GM18502 (cell line): ENCODE data around the gene NDRG4.
"Not testable (repeated sequence)": the region's sequence is repeated elsewhere in the genome, so short reads cannot be mapped to it uniquely, and the experiment has no call there.

ENCODE experiments used
- ATAC-seq: cut with Tn5 transposase; IDR thresholded peaks from one replicate; pipeline ENCODE4 v1.9.1; 2021; ENCODE audit warnings: mild to moderate bottlenecking; ENCODE audit not compliant: unreplicated experiment, poor library complexity

The NDRG4 gene

DNA sequence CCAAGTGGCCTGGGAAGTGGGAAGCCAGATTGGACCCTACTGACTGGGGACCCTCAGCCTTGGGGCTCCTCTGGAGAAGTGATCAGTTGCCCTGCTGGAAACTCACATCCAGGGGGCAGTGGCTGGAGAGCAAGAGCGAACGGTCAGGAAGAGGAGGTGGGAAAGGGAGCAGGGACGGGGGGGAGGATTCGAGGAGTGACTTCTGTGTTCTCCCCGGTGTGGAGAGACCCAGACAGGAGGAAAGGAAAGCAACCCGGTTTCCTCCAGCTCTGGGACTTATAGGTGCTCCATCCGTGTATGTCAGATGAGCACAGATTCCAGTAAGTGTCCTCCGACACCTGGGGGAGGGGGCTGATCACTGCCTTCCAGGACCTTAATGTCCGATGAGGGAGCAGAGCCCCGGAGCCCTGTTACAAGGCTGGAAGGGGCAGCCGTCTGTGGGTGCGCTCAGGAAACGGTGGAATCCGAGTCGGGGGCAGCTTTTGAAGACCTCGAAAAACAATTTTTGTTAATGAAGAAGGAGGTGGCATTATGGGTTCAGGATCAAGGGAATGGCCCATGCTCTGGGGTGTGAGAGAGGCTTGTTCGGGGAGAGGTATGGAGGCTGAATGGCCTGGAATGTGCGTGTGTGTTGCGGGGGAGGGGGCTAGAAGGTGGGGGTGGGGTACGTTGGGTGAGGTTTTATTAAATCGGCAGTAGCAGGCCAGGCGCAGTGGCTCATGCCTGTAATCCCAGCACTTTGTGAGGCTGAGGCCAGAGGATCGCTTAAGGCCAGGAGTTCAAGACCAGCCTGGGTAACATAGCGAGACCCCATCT lies 34.8 kb upstream of the NDRG4 start:
- no peak for ATAC-seq

DNA sequence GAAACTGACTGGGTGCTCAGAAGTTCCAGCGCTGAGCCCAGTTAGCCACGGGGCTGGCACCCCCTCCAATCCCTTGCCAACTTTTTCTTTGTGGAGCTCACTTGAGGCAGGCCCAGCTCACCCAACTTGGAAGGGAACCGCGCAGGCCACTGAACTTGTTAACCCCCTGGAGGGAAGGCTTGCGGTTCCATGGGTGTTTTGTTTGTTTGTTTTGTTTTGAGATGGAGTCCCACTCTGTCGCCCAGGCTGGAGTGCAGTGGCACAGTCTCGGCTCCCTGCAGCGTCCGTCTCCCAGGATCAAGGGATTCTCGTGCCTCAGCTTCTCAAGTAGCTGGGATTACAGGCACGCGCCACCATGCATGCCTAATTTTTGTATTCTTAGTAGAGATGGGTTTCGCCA lies 34.1 kb upstream of the NDRG4 start:
- ATAC-seq = no peak

DNA sequence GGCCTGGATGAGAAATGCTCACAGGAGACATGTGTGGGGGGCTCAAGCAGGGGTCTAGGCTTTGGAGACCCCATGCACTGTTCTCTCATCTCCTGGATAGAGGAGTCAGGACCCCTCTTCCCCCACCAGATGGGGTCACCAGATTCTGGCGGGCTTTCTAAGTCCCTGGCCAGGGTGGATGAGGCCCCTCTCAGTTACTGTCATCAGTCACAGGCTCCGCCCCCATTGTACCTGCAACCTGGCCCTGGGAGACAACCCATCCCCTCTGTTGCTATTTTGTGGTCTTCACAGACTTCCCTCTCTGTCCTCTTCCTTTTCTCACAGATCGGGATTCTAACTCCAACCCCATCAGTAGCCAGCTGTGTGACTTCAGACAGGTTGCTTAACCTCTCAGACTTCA lies 33.5 kb upstream of the NDRG4 start:
- ATAC-seq = no peak

DNA sequence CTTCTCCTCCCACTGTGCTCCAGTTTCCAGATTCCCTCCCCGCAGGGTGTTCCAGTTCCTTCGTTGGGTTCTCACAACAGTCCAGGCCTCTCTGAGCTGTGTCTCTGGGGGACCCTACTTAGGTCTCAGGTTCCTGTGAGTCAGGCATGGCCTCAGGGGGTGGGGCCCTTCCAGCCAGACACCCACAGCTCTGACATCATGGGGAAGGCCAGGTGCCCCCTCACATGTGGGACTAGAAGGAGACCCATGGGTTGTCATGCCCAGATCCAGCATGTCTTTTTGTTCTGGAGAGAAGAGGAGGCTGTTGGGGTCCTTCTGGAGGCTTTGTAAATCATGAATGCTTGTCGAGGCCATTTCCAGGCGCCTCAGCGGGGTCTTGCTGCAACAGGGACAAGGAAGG lies 32.0 kb upstream of the NDRG4 start:
- no peak for ATAC-seq

DNA sequence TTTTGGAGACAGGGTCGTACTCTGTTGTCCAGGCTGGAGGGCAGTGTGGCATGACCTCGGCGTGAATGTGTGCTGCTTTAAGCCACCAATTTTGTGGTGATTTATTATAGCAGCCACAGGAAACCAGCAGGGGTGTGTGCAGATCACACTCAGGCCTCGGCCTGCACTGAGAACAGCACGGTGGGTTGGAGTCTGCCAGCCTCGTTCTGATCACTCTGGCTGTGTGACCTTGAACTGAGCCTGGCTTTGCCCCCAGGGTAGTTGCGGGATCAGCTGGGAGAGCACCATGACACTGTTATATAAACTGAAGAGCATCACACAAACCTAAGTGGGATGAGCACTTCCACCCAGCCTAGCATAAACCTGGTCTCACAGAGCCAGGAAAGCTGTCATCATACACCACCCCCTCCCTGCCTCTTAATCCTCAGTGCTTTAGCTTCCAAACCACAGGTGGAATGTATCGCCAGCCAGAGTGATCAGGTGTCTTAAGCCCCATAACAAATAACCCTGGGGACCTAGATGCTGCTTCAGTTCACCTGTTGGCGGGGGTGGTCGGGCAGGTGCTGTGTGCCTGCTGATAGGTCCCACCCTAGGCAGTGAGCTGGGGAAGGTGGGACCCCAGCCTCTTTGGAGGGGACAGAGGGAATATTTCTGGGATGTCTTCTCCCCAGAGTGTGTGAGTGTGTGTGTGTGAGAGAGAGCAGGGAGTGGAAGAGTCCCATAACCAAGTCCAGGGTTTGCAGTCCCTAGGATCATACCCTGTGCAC lies 28.6 kb upstream of the NDRG4 start:
- no peak for ATAC-seq

DNA sequence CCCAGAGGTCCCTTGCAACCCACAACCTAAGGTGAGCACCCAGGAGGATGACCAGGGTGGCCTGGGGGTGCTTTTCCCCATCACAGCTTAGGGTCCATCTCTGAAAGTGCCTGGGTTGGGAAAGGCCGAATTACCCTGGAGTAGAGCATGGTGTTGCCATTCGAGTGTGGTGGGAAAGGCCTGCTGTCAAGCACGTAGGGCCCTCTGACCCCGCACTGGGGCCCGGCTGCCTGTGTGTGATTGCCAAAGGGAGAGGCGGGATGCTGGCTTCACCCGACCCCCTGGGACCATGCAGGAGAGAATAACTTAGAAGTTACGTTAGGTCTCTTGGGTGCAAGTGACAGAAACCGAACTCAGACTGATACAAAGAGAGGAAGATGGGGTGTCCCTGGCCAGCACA lies 27.7 kb upstream of the NDRG4 start:
- ATAC-seq = no peak

DNA sequence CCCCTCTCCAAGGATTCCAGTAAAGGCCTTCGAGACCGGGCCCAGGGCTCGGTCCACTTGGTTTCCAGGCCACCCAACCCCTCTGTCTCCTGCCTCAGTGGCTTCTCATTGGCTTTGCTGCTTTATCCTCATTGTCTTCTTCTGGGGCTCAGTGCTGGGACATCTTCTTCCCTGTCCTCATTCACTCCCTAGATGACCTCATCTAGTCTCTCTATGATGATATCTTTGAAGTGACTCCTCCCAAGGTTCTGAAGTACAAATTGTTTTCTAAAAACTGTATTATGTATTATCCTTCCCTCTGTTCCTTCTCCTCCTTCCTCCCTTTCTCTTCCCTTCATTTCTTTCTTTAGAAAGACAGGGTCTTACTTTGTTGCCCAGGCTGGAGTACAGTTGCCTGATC lies 27.1 kb upstream of the NDRG4 start:
- ATAC-seq = no peak

DNA sequence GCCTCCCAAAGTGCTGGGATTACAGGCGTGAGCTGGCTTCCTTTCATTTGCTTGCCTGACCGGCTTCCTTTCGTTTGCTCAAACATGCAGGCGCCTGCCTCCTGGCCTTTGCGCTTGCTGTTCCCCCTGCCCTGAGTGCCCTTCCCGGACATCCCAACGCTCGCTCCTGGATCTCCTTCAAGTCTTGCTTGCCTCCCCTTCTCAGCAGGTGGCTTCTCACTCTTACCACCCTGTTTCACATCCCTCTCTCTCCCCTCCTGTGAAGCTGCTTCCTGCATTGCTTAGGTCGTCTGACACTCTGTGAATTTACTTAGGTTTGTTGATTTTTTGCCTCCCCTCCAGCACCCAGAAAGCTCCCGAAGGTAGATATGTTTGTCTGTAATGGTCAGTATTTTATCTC lies 25.6 kb upstream of the NDRG4 start:
- ATAC-seq = no peak

DNA sequence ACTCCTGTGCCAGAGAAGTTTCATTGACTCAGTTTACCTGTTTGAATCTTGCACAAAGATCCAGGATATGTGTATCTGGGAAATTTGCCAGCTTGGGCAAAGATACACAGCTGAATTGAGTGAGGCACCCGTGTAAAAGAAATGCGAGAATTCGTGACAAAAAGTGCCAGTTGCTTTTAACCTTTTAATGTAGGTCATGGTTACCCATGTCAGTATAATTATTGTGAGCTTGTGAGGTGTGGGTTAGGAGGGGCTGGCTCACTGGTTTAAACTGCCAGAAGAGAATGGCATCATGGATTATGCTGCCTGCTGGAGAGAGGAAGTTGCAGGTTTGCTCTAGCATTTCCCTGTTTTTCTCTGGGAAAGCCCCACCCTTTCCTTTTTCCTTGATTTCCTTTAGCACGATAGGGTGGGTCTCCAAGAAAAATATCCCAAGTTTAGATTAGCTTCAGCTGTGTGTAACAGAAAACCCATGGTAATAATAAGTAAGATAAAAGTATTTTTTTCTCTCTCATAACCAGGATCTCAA lies 24.8 kb upstream of the NDRG4 start:
- no peak for ATAC-seq

DNA sequence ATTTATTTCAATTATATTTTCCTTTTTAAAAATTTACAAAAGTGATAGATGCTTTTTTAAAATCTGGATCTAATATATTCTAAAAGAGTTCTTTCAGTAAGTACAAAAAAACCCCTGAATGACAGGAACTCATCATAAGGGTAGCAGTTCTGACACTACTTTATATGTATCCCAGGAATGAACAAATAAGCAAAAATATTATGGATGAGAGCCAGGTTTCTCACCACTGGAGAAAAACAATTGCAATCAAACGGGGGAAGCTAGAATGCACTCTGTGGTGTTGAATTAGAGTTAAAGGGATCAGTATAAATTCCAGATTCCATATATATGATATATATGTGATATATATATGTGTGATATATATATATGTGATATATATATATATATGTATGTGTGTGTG lies 23.2 kb upstream of the NDRG4 start:
- no peak for ATAC-seq

DNA sequence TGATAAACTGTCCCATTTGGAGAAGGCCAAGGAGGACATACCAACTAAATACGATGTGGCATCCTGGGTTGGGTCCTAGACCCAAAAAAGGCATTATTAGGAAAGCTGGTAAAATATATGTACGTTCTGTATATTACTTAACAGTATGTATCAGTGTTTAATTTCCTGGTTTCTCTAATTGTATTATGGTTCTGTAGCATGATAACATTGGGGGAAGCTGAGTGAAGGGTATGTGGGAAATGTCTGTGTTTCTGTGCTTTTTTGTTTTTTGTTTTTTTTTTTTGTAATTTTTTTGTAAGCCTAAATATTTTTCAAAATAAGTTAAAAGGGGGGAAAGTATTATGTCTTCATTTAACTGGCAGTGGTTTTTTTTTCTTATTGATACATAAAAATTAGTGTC lies 21.5 kb upstream of the NDRG4 start:
- ATAC-seq = no peak

DNA sequence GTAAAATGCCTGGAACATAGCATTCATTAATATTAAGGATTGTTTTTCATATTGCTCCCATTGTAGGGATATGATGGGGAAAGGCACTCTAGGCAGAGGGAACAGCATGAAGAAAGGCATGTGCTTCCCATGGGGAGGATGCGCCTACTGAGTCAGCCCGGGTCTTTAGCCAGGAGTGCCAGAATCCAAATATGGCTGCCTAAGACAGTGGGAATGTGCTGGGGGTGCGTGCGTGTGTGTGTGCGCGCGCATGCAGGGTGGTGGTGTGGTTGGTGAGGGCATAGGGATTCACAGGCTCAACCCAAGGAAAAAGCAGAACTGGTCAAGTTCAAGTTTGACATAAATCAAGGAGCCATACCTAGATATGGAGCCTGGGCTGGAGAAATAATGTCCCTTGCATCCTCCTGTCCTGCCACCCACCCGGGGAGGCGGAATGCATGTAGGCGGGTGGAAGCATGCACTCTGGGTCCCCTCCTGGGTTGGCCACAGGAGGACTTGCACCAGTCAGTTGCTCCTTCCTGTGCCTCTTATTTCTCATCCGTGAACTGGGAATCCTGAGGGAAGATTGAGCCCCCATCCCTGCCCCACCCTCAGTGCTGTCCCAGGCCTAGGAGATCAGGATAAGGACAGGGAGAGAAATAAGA lies 18.6 kb upstream of the NDRG4 start:
- no peak for ATAC-seq

DNA sequence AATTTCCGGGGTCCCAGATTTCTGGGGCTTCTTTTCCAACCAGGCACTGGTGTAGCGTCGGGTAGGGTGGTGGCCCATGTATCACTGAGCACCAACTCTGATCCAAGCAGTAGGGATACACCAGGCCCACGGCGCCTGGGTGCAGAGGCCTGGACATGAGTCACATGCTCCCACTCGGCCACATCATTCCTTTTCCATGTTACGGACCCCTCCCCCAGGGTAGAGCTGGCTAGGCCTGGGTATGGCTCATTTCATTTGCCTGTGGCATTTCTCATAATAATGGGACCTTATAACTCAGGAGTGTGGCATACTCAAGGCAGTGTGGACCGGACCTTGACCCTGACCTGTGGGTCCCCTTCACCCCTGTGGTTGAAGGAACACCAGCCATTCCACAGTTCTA lies 18.0 kb upstream of the NDRG4 start:
- no peak for ATAC-seq

DNA sequence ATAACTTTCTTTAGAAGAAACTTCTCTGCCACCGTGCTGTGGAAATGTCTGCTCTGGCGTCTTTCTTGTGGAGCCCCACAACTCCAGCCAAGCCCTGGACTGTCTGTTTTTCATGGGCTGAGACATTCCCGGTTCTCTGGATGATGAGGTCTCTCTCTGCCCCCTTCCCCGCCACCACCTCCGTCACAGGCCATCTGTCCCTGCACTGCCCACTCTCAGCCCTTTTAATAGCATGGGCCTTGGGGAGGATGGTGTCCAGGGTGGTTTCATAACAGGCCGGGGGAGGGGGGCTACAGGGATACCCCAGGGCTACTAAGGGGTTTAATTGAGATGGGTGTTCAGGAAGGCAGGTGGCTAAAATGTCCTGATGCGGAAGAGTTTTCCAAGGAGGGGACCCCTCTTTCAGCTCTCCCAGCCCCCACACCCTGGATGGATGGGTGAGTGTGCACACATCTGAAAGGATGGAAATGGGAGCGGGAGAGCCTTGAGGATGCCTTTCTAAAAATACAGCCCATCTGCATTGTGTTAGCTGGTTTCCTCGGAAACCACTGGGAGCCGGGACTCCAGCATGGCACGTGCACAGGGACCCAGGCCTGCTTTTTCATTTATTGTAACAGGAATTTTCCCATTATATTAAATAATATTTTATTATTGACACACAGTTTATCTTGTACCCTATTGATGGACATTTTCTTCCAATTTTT lies 14.6 kb upstream of the NDRG4 start:
- ATAC-seq = no peak

DNA sequence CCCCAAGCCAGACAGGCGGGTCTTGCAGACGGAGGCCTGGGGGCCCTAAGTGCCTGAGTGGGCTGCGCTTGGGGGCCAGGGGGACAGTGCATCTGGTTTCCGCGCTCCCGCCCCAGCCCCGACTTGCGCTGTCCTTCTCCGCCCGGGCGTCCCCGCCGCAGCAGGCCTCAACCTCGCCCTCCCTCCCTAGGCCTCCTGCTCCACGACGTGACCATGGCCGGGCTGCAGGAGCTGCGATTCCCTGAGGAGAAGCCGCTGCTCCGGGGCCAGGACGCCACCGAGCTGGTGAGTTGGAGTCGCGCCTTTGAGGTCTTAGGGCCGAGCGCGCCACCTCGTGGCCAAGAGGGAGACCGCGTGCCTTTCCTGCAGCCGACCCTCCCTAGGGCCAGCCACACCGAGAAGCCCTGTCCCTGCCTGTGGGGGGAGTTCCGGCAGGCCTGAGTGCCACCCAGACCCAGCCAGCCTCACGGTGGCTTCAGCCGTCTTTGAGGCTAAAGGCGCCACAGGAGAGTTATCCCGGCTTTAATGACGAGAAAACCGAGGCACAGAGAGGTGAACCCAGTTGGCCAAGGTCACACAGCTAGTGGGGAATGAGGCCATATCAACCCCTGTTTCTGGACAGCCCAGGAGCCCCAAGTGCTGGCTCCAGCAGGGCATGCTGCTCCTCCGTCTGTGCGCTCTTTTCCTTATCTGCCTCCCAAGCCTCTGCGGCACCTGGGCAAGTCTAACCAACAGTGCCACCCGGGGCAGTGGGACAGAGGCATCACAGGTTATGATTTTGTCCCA lies 12.2 kb upstream of the NDRG4 start:
- ATAC-seq = peak; percentile 76

DNA sequence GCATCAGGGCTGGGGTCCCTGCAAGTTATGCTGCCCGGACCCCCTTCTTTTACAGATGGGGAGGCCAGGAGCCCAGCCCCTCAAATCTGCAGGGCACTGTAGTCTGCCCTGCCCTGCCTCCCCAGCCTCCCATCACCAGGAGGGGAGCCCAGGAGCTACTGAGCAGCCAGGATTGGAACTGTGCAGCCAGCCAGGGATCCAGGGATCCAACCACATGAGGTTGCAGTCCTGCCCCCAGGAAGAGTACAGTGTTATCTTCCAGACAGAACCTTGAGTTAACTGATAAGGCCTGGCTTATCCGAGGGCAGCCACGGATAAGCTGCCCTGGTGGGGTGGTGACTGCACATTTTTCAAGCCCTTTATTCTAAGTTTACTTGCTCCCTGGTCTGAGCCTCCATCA lies 11.4 kb upstream of the NDRG4 start:
- ATAC-seq = no peak

DNA sequence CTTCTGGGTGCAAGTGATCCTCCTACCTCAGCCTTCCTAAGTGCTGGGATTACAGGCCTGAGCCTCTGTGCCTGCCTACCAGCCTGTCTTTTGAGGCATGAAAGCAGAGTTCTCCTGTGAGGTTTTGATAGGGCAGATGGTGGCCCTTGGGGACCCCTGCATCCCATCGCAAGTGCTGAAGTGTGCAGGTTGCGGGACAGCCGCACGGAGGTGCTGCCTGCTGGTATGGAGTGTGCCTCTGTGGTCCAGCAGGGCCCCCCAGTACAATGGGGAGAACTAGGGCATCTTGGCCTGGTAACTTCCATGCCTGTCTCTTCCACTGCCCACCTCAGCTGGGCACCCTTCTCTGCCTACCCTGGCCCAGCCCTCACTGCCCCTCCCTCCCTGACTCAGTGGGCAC lies 9.9 kb upstream of the NDRG4 start:
- ATAC-seq = no peak

DNA sequence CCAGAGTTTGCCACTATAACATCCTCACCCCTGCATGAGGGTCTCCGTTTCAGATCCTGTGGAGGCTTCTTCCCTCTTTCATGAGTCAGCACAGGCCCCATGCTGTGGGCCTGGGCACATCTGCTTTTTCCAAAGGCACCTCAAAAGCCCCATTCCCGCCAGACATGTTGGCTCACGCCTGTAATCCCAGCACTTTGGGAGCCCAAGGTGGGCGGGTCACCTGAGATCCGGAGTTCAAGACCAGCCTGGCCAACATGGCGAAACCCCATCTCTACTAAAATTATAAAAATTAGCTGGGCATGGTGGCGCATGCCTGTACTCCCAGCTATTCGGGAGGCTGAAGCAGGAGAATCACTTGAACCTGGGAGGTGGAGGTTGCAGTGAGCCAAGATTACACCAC lies 9.4 kb upstream of the NDRG4 start:
- not testable (repeated sequence) for ATAC-seq

DNA sequence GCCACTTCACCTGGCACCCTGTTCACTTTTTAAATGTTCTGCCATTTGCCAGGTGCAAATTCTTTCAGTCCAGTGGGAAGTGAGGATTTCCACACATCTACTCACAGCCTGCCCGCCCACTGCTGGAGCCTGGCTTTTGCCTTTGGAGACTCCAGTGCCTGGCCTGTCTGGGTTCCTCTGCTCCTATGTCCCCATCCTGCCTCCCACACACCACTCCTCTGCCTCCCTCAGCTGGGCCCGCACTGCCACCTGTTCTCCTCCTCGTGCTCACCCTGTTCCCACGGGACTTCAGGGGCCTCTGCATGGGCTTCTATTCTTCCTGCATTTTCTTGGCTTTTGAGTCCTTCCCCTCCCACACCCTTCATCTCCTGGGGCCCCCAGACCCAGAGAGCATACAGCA lies 7.9 kb upstream of the NDRG4 start:
- no peak for ATAC-seq

DNA sequence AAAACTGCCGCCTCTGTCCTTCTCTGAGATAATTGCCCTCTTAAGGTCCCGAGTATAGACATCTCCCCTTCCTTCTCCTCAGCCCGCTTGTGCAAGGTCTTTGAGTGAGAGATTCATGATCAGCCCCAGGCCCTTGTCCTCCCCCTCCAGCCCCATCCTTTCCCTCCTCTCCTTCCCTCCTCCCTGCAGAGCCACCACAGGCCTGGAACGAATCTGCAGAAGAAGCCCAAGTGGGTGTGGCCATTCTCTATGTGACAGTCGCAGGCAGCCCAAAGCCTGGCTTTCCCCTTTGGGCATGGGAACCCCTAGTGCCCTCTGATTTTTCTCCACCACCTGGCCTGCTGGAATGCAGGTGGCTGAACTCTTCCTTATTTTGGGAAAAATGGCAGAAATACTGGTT lies 7.2 kb upstream of the NDRG4 start:
- ATAC-seq = no peak
